HG02970 (cell line): ENCODE measurements around the gene ZNF385D.
"Not testable (repeated sequence)": the region's sequence is repeated elsewhere in the genome, so short reads cannot be mapped to it uniquely, and the experiment has no call there.

ENCODE experiments used
- ATAC-seq: cut with Tn5 transposase; IDR thresholded peaks from one replicate; pipeline ENCODE4 v1.9.1; 2021; ENCODE audit warnings: mild to moderate bottlenecking, moderate library complexity, moderate number of reproducible peaks; ENCODE audit not compliant: unreplicated experiment, low FRiP score

Gene ZNF385D

DNA sequence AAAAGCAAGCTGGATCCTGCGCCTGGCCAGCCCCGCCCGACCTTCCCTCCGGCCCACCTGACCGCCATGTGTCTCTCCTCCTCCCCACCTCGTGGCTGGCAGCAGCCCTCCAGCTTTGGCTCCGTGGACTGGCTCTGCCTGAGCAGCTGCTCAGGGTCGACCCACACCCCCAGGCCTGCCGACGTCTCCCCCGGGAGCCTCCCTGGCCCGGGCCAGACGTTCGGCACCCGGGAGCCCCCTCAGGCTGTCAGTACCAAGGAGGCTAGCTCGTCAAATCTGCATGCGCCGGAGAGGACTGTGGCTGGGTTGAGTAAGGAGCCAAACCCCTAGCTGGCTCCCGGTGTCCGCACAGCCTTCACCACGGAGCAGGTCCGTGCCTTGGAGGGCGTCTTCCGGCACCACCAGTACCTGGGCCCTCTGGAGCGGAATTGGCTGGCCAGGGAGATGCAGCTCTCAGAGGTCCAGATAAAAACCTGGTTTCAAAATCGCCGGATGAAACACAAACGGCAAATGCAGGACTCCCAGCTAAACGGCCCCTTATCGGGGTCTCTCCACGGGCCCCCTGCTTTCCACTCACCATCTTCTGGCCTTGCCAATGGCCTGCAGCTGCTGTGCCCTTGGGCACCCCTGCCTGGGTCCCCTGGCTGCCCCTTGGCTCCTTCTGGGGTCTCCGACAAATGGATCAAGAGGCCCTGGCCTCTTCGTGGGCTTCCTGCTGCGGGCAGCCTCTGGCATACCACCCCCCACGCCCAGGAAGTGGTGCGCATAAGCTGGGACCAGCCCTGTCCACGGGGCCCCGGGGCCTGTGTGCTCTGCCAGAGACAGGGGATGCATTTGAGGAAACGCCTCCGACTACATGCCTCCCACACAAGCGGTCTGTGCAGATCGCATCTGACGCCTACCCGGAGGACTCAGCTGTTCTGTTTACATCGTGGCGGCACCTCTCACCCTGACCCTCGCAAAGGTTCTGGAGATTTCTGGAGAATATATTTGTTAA, 345.0 kb downstream of the ZNF385D start:
- ATAC-seq = no peak

DNA sequence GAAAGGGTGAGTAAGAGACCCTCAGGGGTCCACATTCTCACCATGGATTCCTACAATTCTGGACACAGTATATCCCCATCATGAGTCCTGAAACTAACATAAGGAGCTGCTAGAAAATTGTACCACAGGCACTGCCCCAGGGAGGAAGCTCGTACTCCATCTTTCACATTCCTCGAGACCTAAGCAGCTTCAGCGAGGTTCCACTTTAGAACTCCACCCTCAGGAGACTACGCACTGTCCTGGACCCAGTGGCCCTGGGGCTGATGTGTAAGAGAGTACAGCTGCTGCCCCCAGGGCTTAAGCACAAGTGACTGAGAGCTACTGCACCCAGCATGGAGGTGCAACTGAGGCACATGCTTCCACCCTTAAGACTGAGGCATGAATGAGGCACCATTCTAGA, 352.5 kb downstream of the ZNF385D start:
- ATAC-seq = no peak

DNA sequence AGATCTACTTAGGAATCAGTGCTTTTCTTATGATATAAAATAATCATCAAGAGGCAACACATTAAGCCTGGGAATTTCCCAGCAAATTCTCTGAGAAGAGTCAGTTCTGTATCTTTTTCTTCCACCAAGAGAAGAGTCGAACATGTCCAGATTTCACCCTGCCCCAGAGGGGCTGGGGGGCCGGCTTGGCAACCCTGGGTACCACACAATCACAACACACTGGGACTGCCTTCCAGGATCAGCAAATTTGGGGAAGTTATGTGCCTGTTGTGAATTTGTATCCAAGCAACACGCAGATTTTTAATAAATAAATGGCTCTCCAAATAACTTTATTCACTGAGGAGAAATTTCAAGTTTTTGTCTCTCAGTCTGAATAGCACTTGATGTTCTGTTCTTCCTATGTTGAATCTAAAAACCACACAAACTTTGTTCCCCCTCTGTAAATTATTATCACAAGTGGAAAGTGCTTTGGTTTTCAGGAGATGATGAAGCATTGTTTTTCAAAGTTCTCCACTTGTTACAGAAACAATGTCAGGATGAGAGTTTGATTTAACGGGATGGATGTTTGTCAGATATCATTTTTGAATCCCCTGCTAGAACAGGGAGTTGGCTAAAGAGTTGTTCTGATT, 357.2 kb downstream of the ZNF385D start:
- no peak for ATAC-seq

DNA sequence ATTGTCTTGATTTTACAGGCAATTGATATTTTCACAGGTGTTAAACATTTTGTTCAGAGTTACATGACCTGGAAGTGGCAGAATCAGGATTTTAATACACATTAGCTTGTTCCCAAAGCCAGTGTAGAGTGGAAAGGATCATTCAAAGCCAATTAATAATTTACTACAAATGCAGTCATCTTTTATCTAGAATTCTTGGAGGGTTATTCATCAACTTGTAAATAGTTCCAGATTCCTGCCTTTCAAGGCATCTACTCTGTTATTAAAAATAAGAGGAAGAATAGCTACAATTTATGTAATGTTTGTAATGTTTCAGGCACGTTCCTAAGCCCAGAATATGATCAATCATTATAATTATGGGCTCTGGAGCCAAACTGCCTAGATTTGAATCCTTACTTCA, 358.5 kb downstream of the ZNF385D start:
- ATAC-seq = no peak

DNA sequence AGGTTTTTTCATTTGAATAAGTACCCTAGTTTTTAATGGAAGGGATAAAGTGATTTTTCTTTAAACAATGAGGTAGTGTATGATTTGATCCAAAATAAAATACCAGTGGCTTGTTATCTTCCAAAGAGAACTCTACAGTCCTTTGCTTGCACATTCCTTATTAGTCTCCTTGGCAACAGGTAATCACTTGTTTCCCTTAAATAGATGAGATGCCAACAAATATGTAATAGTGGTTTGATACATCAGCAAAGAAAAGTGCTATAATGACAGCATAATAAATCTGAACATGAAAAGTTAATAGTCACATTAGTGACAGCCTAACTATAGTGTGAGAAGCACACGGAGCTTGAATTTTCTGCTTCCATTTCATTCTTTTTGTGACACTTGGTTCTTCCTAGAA, 360.2 kb downstream of the ZNF385D start:
- ATAC-seq = no peak

DNA sequence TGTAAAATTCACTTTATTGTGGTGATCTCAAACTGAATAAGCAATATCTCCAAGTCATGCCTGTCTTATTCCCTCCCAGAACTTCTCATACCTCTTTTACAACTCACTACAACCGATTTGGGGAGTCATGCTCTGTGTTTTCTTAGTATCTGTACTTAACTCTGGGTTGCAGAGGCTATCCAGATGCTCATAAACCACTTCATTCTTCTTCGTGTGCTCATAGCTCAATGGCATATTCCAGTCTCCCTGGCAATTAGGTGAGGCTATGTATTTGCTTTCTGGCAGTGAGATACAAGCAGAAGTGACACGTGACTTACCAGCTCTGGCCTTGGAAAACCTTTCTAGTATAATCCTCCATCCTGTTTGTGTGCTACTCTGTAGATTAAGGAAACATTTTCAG, 360.9 kb downstream of the ZNF385D start:
- no peak for ATAC-seq

DNA sequence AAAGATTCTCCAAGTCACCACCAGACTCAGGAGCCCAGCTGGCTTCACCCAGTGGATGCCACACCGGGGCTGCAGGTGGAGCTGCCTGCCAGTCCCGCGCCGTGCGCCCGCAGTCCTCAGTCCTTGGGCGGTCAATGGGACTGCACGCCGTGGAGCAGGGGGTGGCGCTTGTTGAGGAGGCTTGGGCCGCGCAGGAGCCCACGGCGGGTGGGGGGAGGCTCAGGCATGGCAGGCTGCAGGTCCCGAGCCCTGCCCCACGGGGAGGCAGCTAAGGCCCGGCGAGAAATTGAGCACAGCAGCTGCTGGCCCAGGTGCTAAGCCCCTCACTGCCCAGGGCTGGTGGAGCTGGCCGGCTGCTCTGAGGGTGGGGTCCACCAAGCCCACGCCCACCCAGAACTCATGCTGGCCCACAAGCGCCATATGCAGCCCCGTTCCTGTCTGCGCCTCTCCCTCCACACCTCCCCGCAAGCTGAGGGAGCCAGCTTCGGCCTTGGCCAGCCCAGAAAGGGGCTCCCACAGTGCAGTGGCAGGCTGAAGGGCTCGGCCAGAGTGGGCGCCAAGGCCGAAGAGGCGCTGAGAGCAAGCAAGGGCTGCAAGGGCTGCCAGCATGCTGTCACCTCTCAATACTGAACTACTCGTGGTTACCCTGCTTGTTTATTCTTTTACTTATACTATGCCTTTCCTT, 363.7 kb downstream of the ZNF385D start:
- ATAC-seq = not testable (repeated sequence)

DNA sequence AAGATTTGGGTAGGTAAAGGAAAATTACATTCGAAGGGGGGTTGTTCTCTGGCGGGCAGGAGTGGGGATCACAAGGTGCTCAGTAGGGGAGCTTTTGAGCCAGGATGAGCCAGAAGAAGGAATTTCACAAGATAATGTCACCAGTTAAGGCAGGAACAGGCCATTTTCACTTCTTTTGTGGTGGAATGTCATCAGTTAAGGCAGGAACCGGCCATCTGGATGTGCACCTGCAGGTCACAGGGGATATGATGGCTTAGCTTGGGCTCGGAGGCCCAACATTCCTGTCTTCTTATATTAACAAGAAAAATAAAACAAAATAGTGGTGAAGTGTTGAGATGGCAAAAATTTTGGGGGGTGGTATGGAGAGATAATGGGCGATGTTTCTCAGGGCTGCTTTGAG, 373.0 kb downstream of the ZNF385D start:
- not testable (repeated sequence) for ATAC-seq

DNA sequence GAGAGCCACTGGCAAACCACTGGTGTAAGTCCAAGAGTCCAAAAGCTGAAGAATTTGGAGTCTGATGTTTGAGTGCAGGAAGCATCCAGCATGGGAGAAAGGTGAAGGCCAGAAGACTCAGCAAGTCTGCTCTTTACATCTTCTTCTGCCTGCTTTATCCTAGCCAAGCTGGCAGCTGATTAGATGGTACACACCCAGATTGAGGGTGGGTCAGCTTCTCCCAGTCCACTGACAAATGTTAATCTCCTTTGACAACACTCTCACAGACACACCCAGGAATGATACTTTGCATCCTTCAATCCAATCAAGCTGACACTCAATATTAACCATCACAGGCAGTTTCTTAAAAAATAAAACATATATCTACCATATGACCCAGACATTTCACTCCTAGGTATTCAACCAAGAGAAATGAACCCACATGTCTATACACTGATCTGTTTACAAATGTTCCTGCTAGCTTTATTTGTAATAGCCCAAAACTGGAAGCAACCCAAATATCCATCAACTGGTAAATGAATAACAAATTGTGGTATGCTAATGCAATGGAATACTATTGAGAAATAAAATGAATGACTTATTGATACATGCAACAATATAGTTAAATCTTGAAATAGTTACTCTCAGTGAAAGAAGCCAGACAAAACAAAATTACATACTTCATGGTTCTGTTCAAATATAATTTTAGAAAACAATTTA, 373.8 kb downstream of the ZNF385D start:
- ATAC-seq = no peak

DNA sequence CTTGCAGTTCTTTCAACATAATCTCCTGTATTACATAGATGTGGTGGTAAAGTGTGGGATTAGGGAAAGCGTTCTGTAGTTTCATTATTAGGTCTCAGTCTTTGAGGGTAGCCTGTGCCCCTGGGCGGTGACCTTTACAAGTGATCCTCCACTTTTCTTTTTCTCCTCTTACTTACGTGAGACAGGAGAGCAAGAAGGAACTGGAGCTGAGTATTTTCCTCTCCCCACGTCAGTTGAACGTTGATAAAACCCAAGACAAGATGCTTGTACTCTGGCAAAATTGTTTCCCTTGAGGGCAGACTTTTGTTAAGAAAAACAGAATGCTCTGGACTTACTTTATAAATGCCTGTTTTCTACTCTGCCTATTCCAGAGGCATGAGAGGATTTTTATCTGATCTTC, 378.7 kb downstream of the ZNF385D start:
- no peak for ATAC-seq
